Neural progenitor cell (in vitro differentiated cells): ENCODE measurements around the gene USP6.

Experiments
- CTCF ChIP-seq: fragments of 200-600 bp; sonication (generic); IDR thresholded peaks from 2 replicates; pipeline ENCODE4 v1.5.1; 2017; ENCODE audit warnings: antibody characterized with exemption, mild to moderate bottlenecking
- EZH2phosphoT487 ChIP-seq: fragments of 200-600 bp; sonication (generic); IDR thresholded peaks from 2 replicates; pipeline ENCODE4 v1.6.1; 2017; ENCODE audit warnings: antibody characterized with exemption

GRCh38 chr17:5096731-5097100 is 19.1 kb upstream of the USP6 start:
- TF ChIP-seq CTCF (no peak), EZH2phosphoT487 (no peak)
